HEK293 (cell line): ENCODE results near the gene MBD3L2.

Experiments
- CTCF ChIA-PET: fragments of 350-600 bp; formaldehyde crosslinking; extraction: SDS; loops from one replicate; lab custom pipeline; 2021; ENCODE audit warnings: antibody characterized with exemption; lab: Yijun Ruan, JAX
- POLR2A ChIA-PET: fragments of 300-600 bp; formaldehyde crosslinking; extraction: SDS; loops from one replicate; lab custom pipeline; 2020; ENCODE audit warnings: antibody characterized with exemption, inconsistent platforms; lab: Yijun Ruan, JAX
- H3K27ac ChIP-seq: fragments of 200-500 bp; sonication (Bioruptor generic); 2 replicates; pipeline ENCODE4 v1.5.1; 2014; ENCODE audit warnings: low read depth, low read length, control low read depth, inconsistent platforms; ENCODE audit errors: extremely low read depth
- H3K36me3 ChIP-seq, 2 experiments: fragments of 200-500 bp in 1 of 2; sonication (Bioruptor generic) in 1 of 2; 1 replicate in 1 of 2; 2 replicates in 1 of 2; pipeline ENCODE4 v1.5.1; 2014 to 2017; ENCODE audit warnings: inconsistent platforms in 2 of 2, low read length in 2 of 2; ENCODE audit not compliant: control insufficient read depth in 2 of 2, insufficient read depth in 1 of 2
- H3K4me1 ChIP-seq: fragments of 200-500 bp; sonication (Bioruptor generic); 2 replicates; pipeline ENCODE4 v1.5.1; 2014; ENCODE audit warnings: mild to moderate bottlenecking, low read length, inconsistent platforms; ENCODE audit not compliant: control insufficient read depth, insufficient read depth
- H3K4me3 ChIP-seq: 2 replicates; pipeline ENCODE4 v1.5.1; 2011; ENCODE audit warnings: low read depth, mild to moderate bottlenecking, control low read depth, low read length, moderate library complexity
- H3K9me3 ChIP-seq: fragments of 200-500 bp; sonication (Bioruptor generic); 2 replicates; pipeline ENCODE4 v1.5.1; 2014; ENCODE audit warnings: low read depth, low read length, inconsistent platforms; ENCODE audit not compliant: control insufficient read depth, insufficient read depth
- EGR2 ChIP-seq: fragments of 450-650 bp; formaldehyde crosslinking; IDR thresholded peaks from 2 replicates; pipeline ENCODE4 v1.5.1; 2016; ENCODE audit warnings: low read depth, missing biosample characterization, missing genetic modification characterization
- HOXD13 ChIP-seq: sonication (generic); formaldehyde crosslinking; IDR thresholded peaks from 2 replicates; pipeline ENCODE4 v1.8.0; 2022; ENCODE audit warnings: missing genetic modification reagents, borderline replicate concordance
- KLF16 ChIP-seq: fragments of 450-650 bp; formaldehyde crosslinking; IDR thresholded peaks from 2 replicates; pipeline ENCODE4 v1.5.1; 2017; ENCODE audit warnings: missing biosample characterization, missing genetic modification characterization
- OVOL3 ChIP-seq: fragments of 450-650 bp; formaldehyde crosslinking; IDR thresholded peaks from 2 replicates; pipeline ENCODE4 v1.5.1; 2016; ENCODE audit warnings: missing biosample characterization, missing genetic modification characterization
- SP2 ChIP-seq: fragments of 450-650 bp; formaldehyde crosslinking; IDR thresholded peaks from 2 replicates; pipeline ENCODE4 v1.5.1; 2016; ENCODE audit warnings: missing biosample characterization, missing genetic modification characterization
- SP7 ChIP-seq: fragments of 450-650 bp; formaldehyde crosslinking; IDR thresholded peaks from 2 replicates; pipeline ENCODE4 v1.5.1; 2016; ENCODE audit warnings: missing biosample characterization, missing genetic modification characterization
- ZBTB20 ChIP-seq: fragments of 450-650 bp; formaldehyde crosslinking; IDR thresholded peaks from 2 replicates; pipeline ENCODE4 v1.5.1; 2016; ENCODE audit warnings: missing biosample characterization, missing genetic modification characterization
- ZBTB8A ChIP-seq: fragments of 450-650 bp; formaldehyde crosslinking; IDR thresholded peaks from 2 replicates; pipeline ENCODE4 v1.5.1; 2016; ENCODE audit warnings: missing biosample characterization, missing genetic modification characterization
- ZFHX2 ChIP-seq: fragments of 450-650 bp; formaldehyde crosslinking; conservative IDR thresholded peaks from 2 replicates; pipeline ENCODE4 v1.5.1; 2016; ENCODE audit warnings: missing biosample characterization, missing genetic modification characterization
- ZNF10 ChIP-seq: fragments of 450-650 bp; formaldehyde crosslinking; IDR thresholded peaks from 2 replicates; pipeline ENCODE4 v1.5.1; 2017; ENCODE audit warnings: missing biosample characterization, missing genetic modification characterization
- ZNF112 ChIP-seq: fragments of 450-650 bp; formaldehyde crosslinking; IDR thresholded peaks from 2 replicates; pipeline ENCODE4 v1.5.0; 2017; ENCODE audit warnings: missing biosample characterization, missing genetic modification characterization
- ZNF114 ChIP-seq: fragments of 450-650 bp; formaldehyde crosslinking; IDR thresholded peaks from 2 replicates; pipeline ENCODE4 v1.5.0; 2017; ENCODE audit warnings: missing biosample characterization, missing genetic modification characterization
- ZNF121 ChIP-seq: fragments of 450-650 bp; formaldehyde crosslinking; IDR thresholded peaks from 2 replicates; pipeline ENCODE4 v1.5.1; 2016; ENCODE audit warnings: missing biosample characterization, missing genetic modification characterization
- ZNF138 ChIP-seq: fragments of 450-650 bp; formaldehyde crosslinking; IDR thresholded peaks from 2 replicates; pipeline ENCODE4 v1.5.1; 2016; ENCODE audit warnings: missing biosample characterization, missing genetic modification characterization, borderline replicate concordance
- ZNF169 ChIP-seq: fragments of 450-650 bp; formaldehyde crosslinking; IDR thresholded peaks from 2 replicates; pipeline ENCODE4 v1.5.1; 2016; ENCODE audit warnings: missing biosample characterization, missing genetic modification characterization
- ZNF19 ChIP-seq: fragments of 450-650 bp; formaldehyde crosslinking; IDR thresholded peaks from 2 replicates; pipeline ENCODE4; 2016; ENCODE audit warnings: missing biosample characterization, missing genetic modification characterization, low read depth
- ZNF292 ChIP-seq: fragments of 450-650 bp; formaldehyde crosslinking; IDR thresholded peaks from 2 replicates; pipeline ENCODE4 v1.5.1; 2016; ENCODE audit warnings: low read depth, missing biosample characterization, missing genetic modification characterization, borderline replicate concordance
- ZNF311 ChIP-seq: fragments of 450-650 bp; formaldehyde crosslinking; IDR thresholded peaks from 2 replicates; pipeline ENCODE4 v1.5.1; 2017; ENCODE audit warnings: missing biosample characterization, missing genetic modification characterization, borderline replicate concordance
- ZNF335 ChIP-seq: fragments of 450-650 bp; formaldehyde crosslinking; conservative IDR thresholded peaks from 2 replicates; pipeline ENCODE4 v1.5.1; 2016; ENCODE audit warnings: missing biosample characterization, missing genetic modification characterization
- ZNF341 ChIP-seq: fragments of 450-650 bp; formaldehyde crosslinking; IDR thresholded peaks from 2 replicates; pipeline ENCODE4; 2016; ENCODE audit warnings: low read depth, missing biosample characterization, missing genetic modification characterization
- ZNF354C ChIP-seq: fragments of 450-650 bp; formaldehyde crosslinking; IDR thresholded peaks from 2 replicates; pipeline ENCODE4 v1.5.1; 2016; ENCODE audit warnings: missing biosample characterization, missing genetic modification characterization, low read depth, borderline replicate concordance
- ZNF404 ChIP-seq: fragments of 450-650 bp; formaldehyde crosslinking; IDR thresholded peaks from 2 replicates; pipeline ENCODE4 v1.5.1; 2017; ENCODE audit warnings: missing biosample characterization, missing genetic modification characterization
- ZNF558 ChIP-seq: fragments of 450-650 bp; formaldehyde crosslinking; IDR thresholded peaks from 2 replicates; pipeline ENCODE4 v1.5.1; 2016; ENCODE audit warnings: missing biosample characterization, missing genetic modification characterization
- ZNF600 ChIP-seq: fragments of 450-650 bp; formaldehyde crosslinking; IDR thresholded peaks from 2 replicates; pipeline ENCODE4 v1.5.1; 2016; ENCODE audit warnings: missing biosample characterization, missing genetic modification characterization
- ZNF645 ChIP-seq: fragments of 450-650 bp; formaldehyde crosslinking; IDR thresholded peaks from 2 replicates; pipeline ENCODE4; 2016; ENCODE audit warnings: missing biosample characterization, missing genetic modification characterization
- ZNF747 ChIP-seq: fragments of 450-650 bp; formaldehyde crosslinking; IDR thresholded peaks from 2 replicates; pipeline ENCODE4 v1.5.1; 2016; ENCODE audit warnings: missing biosample characterization, missing genetic modification characterization
- ZNF785 ChIP-seq: fragments of 450-650 bp; formaldehyde crosslinking; IDR thresholded peaks from 2 replicates; pipeline ENCODE4 v1.5.1; 2016; ENCODE audit warnings: missing biosample characterization, missing genetic modification characterization
- ZNF830 ChIP-seq: fragments of 450-650 bp; IDR thresholded peaks from 2 replicates; pipeline ENCODE4 v1.5.0; 2018; ENCODE audit warnings: missing biosample characterization, missing genetic modification characterization, low read depth, mild to moderate bottlenecking, moderate library complexity
- ZNF837 ChIP-seq: fragments of 450-650 bp; formaldehyde crosslinking; IDR thresholded peaks from 2 replicates; pipeline ENCODE4 v1.5.1; 2016; ENCODE audit warnings: missing biosample characterization, missing genetic modification characterization
- ZSCAN23 ChIP-seq: fragments of 450-650 bp; formaldehyde crosslinking; IDR thresholded peaks from 2 replicates; pipeline ENCODE4 v1.5.1; 2016; ENCODE audit warnings: missing biosample characterization, missing genetic modification characterization
- ZXDB ChIP-seq: fragments of 450-650 bp; formaldehyde crosslinking; IDR thresholded peaks from 2 replicates; pipeline ENCODE4 v1.5.1; 2016; ENCODE audit warnings: missing biosample characterization, missing genetic modification characterization
- TF ChIP-seq, protein P1 (sequence below): fragments of 450-650 bp; formaldehyde crosslinking; IDR thresholded peaks from 2 replicates; pipeline ENCODE4 v1.5.1; 2016; ENCODE audit warnings: missing biosample characterization, missing genetic modification characterization
- TF ChIP-seq, protein P2 (sequence below): fragments of 450-650 bp; formaldehyde crosslinking; IDR thresholded peaks from 2 replicates; pipeline ENCODE4 v1.5.1; 2016; ENCODE audit warnings: missing biosample characterization, missing genetic modification characterization

Gene MBD3L2

GRCh38 chr19:7074705-7075282 lies 25.7 kb downstream of the MBD3L2 start:
- Histone ChIP-seq H3K4me3 (no peak overlapping the region), H3K36me3 (peaks cover 29 to 86% of the 10 kb centered on the region in 2 experiments), H3K4me1 (no peaks in the 10 kb centered on the region), H3K27ac (no peak overlapping the region), H3K9me3 (no peaks in the 10 kb centered on the region)
- ChIA-PET CTCF (interaction anchor here (0.7 kb wide), 1 partner anchor 19 kb away, joined by 3 read pairs; no protein-coding TSS in a partner anchor), POLR2A (no interaction called here)
- no peak for TF ChIP-seq EGR2 (tag by site-specific recombination)
- TF ChIP-seq ZFHX2 (tag by site-specific recombination), result no peak
- no peak for TF ChIP-seq OVOL3 (tag by site-specific recombination)
- no peak for TF ChIP-seq ZXDB (tag by site-specific recombination)
- no peak for TF ChIP-seq ZNF600 (tag by site-specific recombination)
- TF ChIP-seq ZNF747, result no peak
- TF ChIP-seq ZNF121 (tag by site-specific recombination), result no peak
- no peak for TF ChIP-seq ZNF785 (tag by site-specific recombination)
- TF ChIP-seq ZNF354C (tag by site-specific recombination), result no peak
- TF ChIP-seq, protein P1, sequence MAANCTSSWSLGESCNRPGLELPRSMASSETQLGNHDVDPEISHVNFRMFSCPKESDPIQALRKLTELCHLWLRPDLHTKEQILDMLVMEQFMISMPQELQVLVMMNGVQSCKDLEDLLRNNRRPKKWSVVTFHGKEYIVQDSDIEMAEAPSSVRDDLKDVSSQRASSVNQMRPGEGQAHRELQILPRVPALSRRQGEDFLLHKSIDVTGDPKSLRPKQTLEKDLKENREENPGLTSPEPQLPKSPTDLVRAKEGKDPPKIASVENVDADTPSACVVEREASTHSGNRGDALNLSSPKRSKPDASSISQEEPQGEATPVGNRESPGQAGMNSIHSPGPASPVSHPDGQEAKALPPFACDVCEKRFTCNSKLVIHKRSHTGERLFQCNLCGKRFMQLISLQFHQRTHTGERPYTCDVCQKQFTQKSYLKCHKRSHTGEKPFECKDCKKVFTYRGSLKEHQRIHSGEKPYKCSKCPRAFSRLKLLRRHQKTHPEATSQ, result no peak
- TF ChIP-seq ZNF645, result no peak
- no peak for TF ChIP-seq ZNF341 (tag by site-specific recombination)
- TF ChIP-seq ZNF830 (tag by site-specific recombination), result no peak
- no peak for TF ChIP-seq ZNF169 (tag by site-specific recombination)
- no peak for TF ChIP-seq HOXD13 (CRISPR knock-in tag)
- TF ChIP-seq SP7 (tag by site-specific recombination), result no peak

- H3K4me3 ChIP-seq, result no peak overlapping the region
- H3K9me3 ChIP-seq, result no peaks in the 10 kb centered on the region
- POLR2A ChIA-PET, result no interaction called here
- peaks cover 32 to 93% of the 10 kb centered on the region in 2 experiments for H3K36me3 ChIP-seq
- H3K27ac ChIP-seq, result no peak overlapping the region
- no peak for TF ChIP-seq SP7 (tag by site-specific recombination)
- TF ChIP-seq ZNF837, result no peak
- no peak for TF ChIP-seq ZNF112 (tag by site-specific recombination)
- no peak for TF ChIP-seq ZNF10 (tag by site-specific recombination)
- no peak for TF ChIP-seq ZSCAN23
- TF ChIP-seq ZBTB8A (tag by site-specific recombination), result no peak
- no peak for TF ChIP-seq ZNF292 (tag by site-specific recombination)
- TF ChIP-seq ZNF138 (tag by site-specific recombination), result no peak
- no peak for TF ChIP-seq ZNF404 (tag by site-specific recombination)
- no peak for TF ChIP-seq ZBTB20
- TF ChIP-seq ZNF19 (tag by site-specific recombination), result no peak
- TF ChIP-seq ZNF335, result no peak
- TF ChIP-seq KLF16, result no peak
- TF ChIP-seq, protein P2, sequence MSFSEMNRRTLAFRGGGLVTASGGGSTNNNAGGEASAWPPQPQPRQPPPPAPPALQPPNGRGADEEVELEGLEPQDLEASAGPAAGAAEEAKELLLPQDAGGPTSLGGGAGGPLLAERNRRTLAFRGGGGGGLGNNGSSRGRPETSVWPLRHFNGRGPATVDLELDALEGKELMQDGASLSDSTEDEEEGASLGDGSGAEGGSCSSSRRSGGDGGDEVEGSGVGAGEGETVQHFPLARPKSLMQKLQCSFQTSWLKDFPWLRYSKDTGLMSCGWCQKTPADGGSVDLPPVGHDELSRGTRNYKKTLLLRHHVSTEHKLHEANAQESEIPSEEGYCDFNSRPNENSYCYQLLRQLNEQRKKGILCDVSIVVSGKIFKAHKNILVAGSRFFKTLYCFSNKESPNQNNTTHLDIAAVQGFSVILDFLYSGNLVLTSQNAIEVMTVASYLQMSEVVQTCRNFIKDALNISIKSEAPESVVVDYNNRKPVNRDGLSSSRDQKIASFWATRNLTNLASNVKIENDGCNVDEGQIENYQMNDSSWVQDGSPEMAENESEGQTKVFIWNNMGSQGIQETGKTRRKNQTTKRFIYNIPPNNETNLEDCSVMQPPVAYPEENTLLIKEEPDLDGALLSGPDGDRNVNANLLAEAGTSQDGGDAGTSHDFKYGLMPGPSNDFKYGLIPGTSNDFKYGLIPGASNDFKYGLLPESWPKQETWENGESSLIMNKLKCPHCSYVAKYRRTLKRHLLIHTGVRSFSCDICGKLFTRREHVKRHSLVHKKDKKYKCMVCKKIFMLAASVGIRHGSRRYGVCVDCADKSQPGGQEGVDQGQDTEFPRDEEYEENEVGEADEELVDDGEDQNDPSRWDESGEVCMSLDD (tag by site-specific recombination), result no peak
- TF ChIP-seq ZNF311 (tag by site-specific recombination), result no peak
- no peak for TF ChIP-seq ZNF558
- TF ChIP-seq SP2 (tag by site-specific recombination), result no peak
- TF ChIP-seq ZNF114 (tag by site-specific recombination), result no peak
- CTCF ChIA-PET, result interaction anchor here (0.6 kb wide), 1 partner anchor 9 kb away, joined by 3 read pairs; no protein-coding TSS in a partner anchor
- no peaks in the 10 kb centered on the region for H3K4me1 ChIP-seq
Measured at GRCh38 chr19:7076151-7076550, 27.0 kb downstream of the MBD3L2 start.
